T follicular helper cell (primary cell): ENCODE results near the gene GLS.

Experiments used
- DNase-seq: peaks from one replicate; pipeline ENCODE4 v3.0.0-alpha.2; 2020; ENCODE audit warnings: low read depth

GLS gene

DNA sequence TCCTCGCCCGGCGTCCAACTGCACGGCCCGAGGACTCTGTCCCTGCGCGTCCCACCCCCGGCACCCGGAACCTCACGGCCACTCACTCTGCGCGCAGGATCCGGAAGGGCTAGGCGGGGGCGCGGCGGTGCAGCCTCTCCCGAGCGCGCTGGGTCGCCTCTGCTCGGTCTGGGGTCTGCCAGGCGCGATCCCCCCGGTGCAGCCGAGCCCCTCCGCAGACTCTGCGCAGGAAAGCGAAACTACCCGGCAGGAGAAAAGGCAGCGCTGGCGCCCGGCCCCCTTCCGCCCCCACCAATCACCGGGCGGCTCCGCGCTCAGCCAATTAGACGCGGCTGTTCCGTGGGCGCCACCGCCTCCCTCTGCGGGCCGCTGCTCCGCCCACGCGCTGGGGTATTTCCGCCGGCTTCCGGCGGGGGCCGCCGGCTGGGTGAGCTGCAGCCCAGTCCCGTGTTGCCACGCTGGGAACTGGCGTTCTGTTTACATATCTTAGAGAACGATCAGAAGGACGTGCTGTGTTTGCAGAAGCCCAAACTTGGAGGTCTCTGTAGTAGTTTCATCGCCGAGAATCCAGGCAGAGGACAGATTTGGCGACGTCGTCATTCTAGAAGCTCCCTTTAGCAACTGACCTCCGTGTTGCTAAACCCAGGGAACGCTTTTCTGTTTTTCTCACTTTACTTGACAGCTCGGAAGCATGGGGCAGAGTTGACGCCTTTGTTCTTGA is 133.5 kb downstream of the GLS start, which contains the start of gene STAT1:
STAT1 (minus strand) TSS at position 240 of the 721 bp plus-strand sequence. CDS start 4,168 bp downstream, outside the sequence.
- DNase-seq = peak; percentile 92

DNA sequence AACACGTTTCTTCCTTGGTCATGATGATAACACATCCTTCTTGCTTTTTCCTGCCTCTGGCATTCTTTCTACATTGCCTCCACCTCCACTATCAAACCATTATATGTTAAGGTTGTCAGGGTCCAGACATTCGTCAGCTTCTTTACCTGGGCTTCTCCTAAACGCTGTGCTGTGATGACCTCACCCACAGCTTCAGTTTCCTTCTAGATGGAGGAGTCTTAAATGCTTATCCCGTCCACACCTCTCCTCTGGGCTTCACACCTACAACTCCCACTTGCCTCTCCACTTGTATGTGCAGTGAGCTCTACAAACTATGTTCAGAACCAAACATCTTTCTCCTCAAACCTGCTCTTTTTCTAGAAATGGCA is 134.0 kb downstream of the GLS start:
- DNase-seq = no peak
